ENCODE data around the gene FGFR2. TPM values are rescaled to one million over a fixed set of nuclear protein-coding genes. Genes with fewer than 3 reads are reported as not detected.

FGFR2 gene
- total and polyA plus RNA-seq, 2 experiments from 2014 or later = 41.3 to 90.4 TPM

DNA sequence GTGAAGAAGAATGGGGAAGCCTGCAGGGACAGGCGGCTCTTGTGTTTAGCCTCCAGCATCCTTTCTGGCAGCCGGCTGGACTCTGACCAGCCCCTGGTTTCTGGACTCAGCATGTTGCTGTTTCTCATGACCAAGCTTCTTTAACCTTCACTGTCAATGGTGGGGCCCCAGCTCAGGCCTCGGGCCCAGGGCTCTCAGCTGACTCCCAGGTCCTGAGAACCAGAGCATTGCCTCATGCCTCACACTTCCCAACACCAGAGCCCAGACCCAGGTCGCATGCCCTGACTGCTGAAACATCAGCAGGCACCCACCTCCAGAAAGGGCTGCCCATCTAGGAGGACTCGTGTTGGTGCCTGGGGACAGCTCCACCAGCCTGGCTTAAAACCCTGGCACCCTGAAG lies 34.8 kb upstream of the FGFR2 start:
- no peaks in the 10 kb centered on the region for H3K79me2 ChIP-seq
- H3K9me2 ChIP-seq (replicated peaks; ENCODE audit: insufficient read depth) = no peaks in the 10 kb centered on the region
- DNase-seq (ENCODE audit: low spot score) = peak; percentile 35
- no peaks in the 10 kb centered on the region for H3K36me3 ChIP-seq (replicated peaks; ENCODE audit: insufficient read depth, low read depth)
- peaks cover 25% of the 10 kb centered on the region for H3K4me1 ChIP-seq (ENCODE audit: insufficient read depth)
- 71% methylated on average over 5 of the region's 5 CpGs for WGBS (ENCODE audit: low lambda C conversion rate, missing lambda C conversion rate)
- H4K20me1 ChIP-seq (ENCODE audit: insufficient read depth, poor library complexity, severe bottlenecking) = no peaks in the 10 kb centered on the region
- H3K27me3 ChIP-seq = no peaks in the 10 kb centered on the region
- H2AFZ ChIP-seq = no peak overlapping the region
- peaks cover 5% of the 10 kb centered on the region for H3K9me3 ChIP-seq (ENCODE audit: low read depth)
- TF ChIP-seq EZH2 (IDR thresholded peaks at IDR 0.05; ENCODE audit: borderline replicate concordance) = no peak
- TF ChIP-seq, protein P1, sequence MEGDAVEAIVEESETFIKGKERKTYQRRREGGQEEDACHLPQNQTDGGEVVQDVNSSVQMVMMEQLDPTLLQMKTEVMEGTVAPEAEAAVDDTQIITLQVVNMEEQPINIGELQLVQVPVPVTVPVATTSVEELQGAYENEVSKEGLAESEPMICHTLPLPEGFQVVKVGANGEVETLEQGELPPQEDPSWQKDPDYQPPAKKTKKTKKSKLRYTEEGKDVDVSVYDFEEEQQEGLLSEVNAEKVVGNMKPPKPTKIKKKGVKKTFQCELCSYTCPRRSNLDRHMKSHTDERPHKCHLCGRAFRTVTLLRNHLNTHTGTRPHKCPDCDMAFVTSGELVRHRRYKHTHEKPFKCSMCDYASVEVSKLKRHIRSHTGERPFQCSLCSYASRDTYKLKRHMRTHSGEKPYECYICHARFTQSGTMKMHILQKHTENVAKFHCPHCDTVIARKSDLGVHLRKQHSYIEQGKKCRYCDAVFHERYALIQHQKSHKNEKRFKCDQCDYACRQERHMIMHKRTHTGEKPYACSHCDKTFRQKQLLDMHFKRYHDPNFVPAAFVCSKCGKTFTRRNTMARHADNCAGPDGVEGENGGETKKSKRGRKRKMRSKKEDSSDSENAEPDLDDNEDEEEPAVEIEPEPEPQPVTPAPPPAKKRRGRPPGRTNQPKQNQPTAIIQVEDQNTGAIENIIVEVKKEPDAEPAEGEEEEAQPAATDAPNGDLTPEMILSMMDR (IDR thresholded peaks at IDR 0.05; ENCODE audit: poor library complexity) = no peak
- no peak for TF ChIP-seq EZH2phosphoT487 (IDR thresholded peaks at IDR 0.05; ENCODE audit: low read depth, severe bottlenecking, unreplicated experiment)
- no peak overlapping the region for H3K4me2 ChIP-seq
- no peak overlapping the region for H3K27ac ChIP-seq
- H3K4me3 ChIP-seq = no peak overlapping the region

DNA sequence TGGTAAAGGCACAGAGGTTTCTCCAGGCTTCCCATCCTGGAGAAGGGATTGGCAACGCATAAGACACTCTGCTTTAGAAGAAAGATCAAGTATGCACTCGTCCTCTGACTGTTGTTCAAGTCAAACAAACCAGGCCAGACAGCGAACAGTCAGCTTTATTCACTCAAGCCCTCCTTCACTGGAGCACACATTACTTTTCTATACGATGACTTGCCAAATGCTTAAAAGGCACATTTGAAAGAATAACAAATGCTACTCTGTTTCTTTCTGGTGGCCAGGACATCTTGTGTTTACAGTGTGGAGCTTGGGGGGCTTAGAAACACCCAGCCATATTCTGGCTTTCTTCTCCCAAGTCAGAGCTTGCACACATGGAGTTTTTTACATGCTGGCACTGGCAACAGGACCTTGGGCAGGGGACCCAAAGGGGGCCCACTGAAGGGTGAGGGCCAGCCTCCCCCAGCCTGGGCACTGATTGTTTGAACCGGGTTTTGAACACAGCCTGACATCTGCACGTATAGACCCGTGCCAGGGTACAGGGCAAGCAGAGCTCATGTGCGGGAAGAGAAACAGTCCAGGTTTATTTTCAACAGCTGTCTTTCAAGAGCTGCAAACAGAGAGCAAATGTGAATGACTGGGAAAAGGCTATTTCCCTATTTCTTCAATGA lies 33.3 kb upstream of the FGFR2 start:
- peaks cover 34% of the 10 kb centered on the region for H3K4me1 ChIP-seq (ENCODE audit: insufficient read depth)
- H3K36me3 ChIP-seq (replicated peaks; ENCODE audit: insufficient read depth, low read depth) = no peaks in the 10 kb centered on the region
- H2AFZ ChIP-seq = no peak overlapping the region
- no peaks in the 10 kb centered on the region for H4K20me1 ChIP-seq (ENCODE audit: insufficient read depth, poor library complexity, severe bottlenecking)
- H3K79me2 ChIP-seq = no peaks in the 10 kb centered on the region
- no peaks in the 10 kb centered on the region for H3K9me2 ChIP-seq (replicated peaks; ENCODE audit: insufficient read depth)
- 53% methylated on average over 8 of the region's 8 CpGs for WGBS (ENCODE audit: low lambda C conversion rate, missing lambda C conversion rate)
- no peak for DNase-seq (ENCODE audit: low spot score)
- H3K27ac ChIP-seq = peak overlapping the region; percentile 72
- no peak for TF ChIP-seq EZH2phosphoT487 (IDR thresholded peaks at IDR 0.05; ENCODE audit: low read depth, severe bottlenecking, unreplicated experiment)
- TF ChIP-seq EZH2 (IDR thresholded peaks at IDR 0.05; ENCODE audit: borderline replicate concordance) = no peak
- TF ChIP-seq, protein P1 (IDR thresholded peaks at IDR 0.05; ENCODE audit: poor library complexity) = no peak
- no peak overlapping the region for H3K4me3 ChIP-seq
- no peaks in the 10 kb centered on the region for H3K9me3 ChIP-seq (ENCODE audit: low read depth)
- no peaks in the 10 kb centered on the region for H3K27me3 ChIP-seq
- no peak overlapping the region for H3K4me2 ChIP-seq

DNA sequence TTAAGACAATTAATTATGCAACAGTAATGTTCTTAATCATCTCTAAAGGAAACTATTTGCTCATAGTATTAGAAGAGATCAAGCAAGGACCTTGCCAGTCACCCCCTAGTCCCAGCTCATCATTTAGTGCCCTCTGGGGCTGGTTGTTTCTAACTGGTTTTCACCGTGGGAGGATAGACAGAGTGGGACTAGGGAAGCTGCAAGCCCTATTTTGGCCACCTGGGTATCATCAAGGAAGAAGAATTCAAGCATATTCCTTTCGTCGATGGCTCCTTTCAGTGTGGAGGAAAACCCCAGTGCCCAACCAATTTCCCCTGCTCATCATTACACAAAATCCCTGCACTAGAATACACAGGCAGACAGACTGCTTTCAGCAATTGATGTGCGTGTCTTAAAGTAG lies 30.6 kb upstream of the FGFR2 start:
- WGBS (ENCODE audit: low lambda C conversion rate, missing lambda C conversion rate) = 62% methylated on average over 4 of the region's 4 CpGs

More for the DNA sequence above, 30.6 kb upstream of the FGFR2 start:
- Histone ChIP-seq H3K9me2 (replicated peaks; ENCODE audit: insufficient read depth) (no peaks in the 10 kb centered on the region), H2AFZ (no peak overlapping the region), H3K27me3 (no peaks in the 10 kb centered on the region), H4K20me1 (ENCODE audit: insufficient read depth, poor library complexity, severe bottlenecking) (no peaks in the 10 kb centered on the region), H3K27ac (peak overlapping the region; percentile 71), H3K36me3 (replicated peaks; ENCODE audit: insufficient read depth, low read depth) (no peaks in the 10 kb centered on the region), H3K79me2 (no peaks in the 10 kb centered on the region), H3K4me2 (peak overlapping the region; percentile 74), H3K4me3 (no peak overlapping the region), H3K9me3 (ENCODE audit: low read depth) (no peaks in the 10 kb centered on the region), H3K4me1 (ENCODE audit: insufficient read depth) (peaks cover 39% of the 10 kb centered on the region)
- no peak for TF ChIP-seq EZH2 (IDR thresholded peaks at IDR 0.05; ENCODE audit: borderline replicate concordance)
- TF ChIP-seq, protein P1 (IDR thresholded peaks at IDR 0.05; ENCODE audit: poor library complexity) = no peak
- TF ChIP-seq EZH2phosphoT487 (IDR thresholded peaks at IDR 0.05; ENCODE audit: low read depth, severe bottlenecking, unreplicated experiment) = no peak
- no peak for DNase-seq (ENCODE audit: low spot score)
